MM.1S (cell line): ENCODE data around the gene CSRNP3.

Experiments
- DNase-seq: peaks from one replicate; pipeline ENCODE4 v3.0.0-alpha.2; 2015
- H2AFZ ChIP-seq: fragments of 300-600 bp; sonication (generic); 2 replicates; pipeline ENCODE4 v1.6.0; 2016; ENCODE audit warnings: antibody characterized with exemption, low read length
- H3F3A ChIP-seq: fragments of 300-600 bp; sonication (generic); 2 replicates; pipeline ENCODE4 v1.6.1; 2016; ENCODE audit warnings: mild to moderate bottlenecking, antibody characterized with exemption, low read length, moderate library complexity, mixed read lengths; ENCODE audit not compliant: insufficient read depth
- H3K27ac ChIP-seq: fragments of 300-600 bp; sonication (generic); 2 replicates; pipeline ENCODE4 v1.5.1; 2016; ENCODE audit warnings: mild to moderate bottlenecking, low read length
- H3K27me3 ChIP-seq: fragments of 300-600 bp; sonication (generic); replicated peaks from 2 replicates; pipeline ENCODE4 v1.6.0; 2016; ENCODE audit warnings: low read length; ENCODE audit not compliant: insufficient read depth
- H3K36me3 ChIP-seq: fragments of 300-600 bp; sonication (generic); replicated peaks from 2 replicates; pipeline ENCODE4 v1.6.1; 2016; ENCODE audit warnings: mild to moderate bottlenecking, low read length, mixed read lengths; ENCODE audit not compliant: insufficient read depth
- H3K4me1 ChIP-seq: fragments of 300-600 bp; sonication (generic); 2 replicates; pipeline ENCODE4 v1.6.1; 2016; ENCODE audit warnings: low read length, mixed read lengths
- H3K4me2 ChIP-seq: fragments of 300-600 bp; sonication (generic); 2 replicates; pipeline ENCODE4 v1.6.0; 2016; ENCODE audit warnings: low read depth, low read length
- H3K4me3 ChIP-seq: fragments of 300-600 bp; sonication (generic); 2 replicates; pipeline ENCODE4 v1.5.1; 2016; ENCODE audit warnings: low read length, mixed read lengths
- H3K79me2 ChIP-seq: fragments of 300-600 bp; sonication (generic); 2 replicates; pipeline ENCODE4 v1.6.1; 2016; ENCODE audit warnings: mixed run types, low read length, mixed read lengths
- H3K9ac ChIP-seq: fragments of 300-600 bp; sonication (generic); 2 replicates; pipeline ENCODE4 v1.6.1; 2016; ENCODE audit warnings: low read length, mixed read lengths
- H3K9me2 ChIP-seq: fragments of 300-600 bp; sonication (generic); replicated peaks from 2 replicates; pipeline ENCODE4 v1.6.1; 2016; ENCODE audit warnings: mild to moderate bottlenecking, low read length, mixed read lengths; ENCODE audit not compliant: insufficient read depth
- H3K9me3 ChIP-seq: fragments of 300-600 bp; sonication (generic); replicated peaks from 2 replicates; pipeline ENCODE4 v1.6.1; 2016; ENCODE audit warnings: mild to moderate bottlenecking, low read length, mixed read lengths; ENCODE audit not compliant: insufficient read depth
- H4K20me1 ChIP-seq: fragments of 300-600 bp; sonication (generic); 2 replicates; pipeline ENCODE4 v1.6.1; 2016; ENCODE audit warnings: mild to moderate bottlenecking, low read length, moderate library complexity, mixed read lengths; ENCODE audit not compliant: insufficient read depth
- CTCF ChIP-seq: fragments of 300-600 bp; sonication (generic); IDR thresholded peaks from 2 replicates; pipeline ENCODE4 v1.5.1; 2016; ENCODE audit warnings: antibody characterized with exemption, low read length, mixed read lengths
- EZH2 ChIP-seq: fragments of 300-600 bp; sonication (generic); optimal IDR thresholded peaks from 2 replicates; pipeline ENCODE3; 2017; ENCODE audit warnings: low read depth, mild to moderate bottlenecking, antibody characterized with exemption, low read length, mixed read lengths
- EZH2phosphoT487 ChIP-seq: fragments of 300-600 bp; sonication (generic); IDR thresholded peaks from 2 replicates; pipeline ENCODE4 v1.6.1; 2018; ENCODE audit warnings: antibody characterized with exemption, low read length

CSRNP3 gene

GRCh38 chr2:165535471-165535870 is 66.0 kb downstream of the CSRNP3 start:
- H3K36me3 ChIP-seq: no peaks in the 10 kb centered on the region
- no peaks in the 10 kb centered on the region for H3K9me2 ChIP-seq
- no peaks in the 10 kb centered on the region for H3K9me3 ChIP-seq
- no peaks in the 10 kb centered on the region for H3K79me2 ChIP-seq
- H3K27ac ChIP-seq: no peak overlapping the region
- H2AFZ ChIP-seq: no peak overlapping the region
- TF ChIP-seq EZH2phosphoT487: no peak
- no peak for TF ChIP-seq EZH2
- no peak for TF ChIP-seq CTCF
- no peaks in the 10 kb centered on the region for H3K27me3 ChIP-seq
- no peak overlapping the region for H3K9ac ChIP-seq
- no peak overlapping the region for H3K4me3 ChIP-seq
- DNase-seq: no peak
- no peaks in the 10 kb centered on the region for H4K20me1 ChIP-seq
- no peak overlapping the region for H3K4me2 ChIP-seq
- H3K4me1 ChIP-seq: no peaks in the 10 kb centered on the region
- H3F3A ChIP-seq: no peaks in the 10 kb centered on the region

- Histone ChIP-seq H3K27ac (no peak overlapping the region), H3K36me3 (no peaks in the 10 kb centered on the region), H2AFZ (no peak overlapping the region), H3K4me1 (no peaks in the 10 kb centered on the region), H3K9me2 (no peaks in the 10 kb centered on the region), H3K4me3 (no peak overlapping the region), H4K20me1 (no peaks in the 10 kb centered on the region), H3K9ac (no peak overlapping the region), H3K9me3 (no peaks in the 10 kb centered on the region), H3K79me2 (no peaks in the 10 kb centered on the region), H3F3A (no peaks in the 10 kb centered on the region), H3K4me2 (no peak overlapping the region), H3K27me3 (no peaks in the 10 kb centered on the region)
- TF ChIP-seq EZH2phosphoT487 (no peak), EZH2 (no peak), CTCF (no peak)
- no peak for DNase-seq
Observed at GRCh38 chr2:165536851-165537499, 67.5 kb downstream of the CSRNP3 start.

- H3K9me2 ChIP-seq: no peaks in the 10 kb centered on the region
- no peaks in the 10 kb centered on the region for H4K20me1 ChIP-seq
- no peak overlapping the region for H3K27ac ChIP-seq
- no peaks in the 10 kb centered on the region for H3K79me2 ChIP-seq
- no peaks in the 10 kb centered on the region for H3K27me3 ChIP-seq
- H3K9ac ChIP-seq: no peak overlapping the region
- H2AFZ ChIP-seq: no peak overlapping the region
- no peaks in the 10 kb centered on the region for H3K36me3 ChIP-seq
- no peaks in the 10 kb centered on the region for H3F3A ChIP-seq
- no peak overlapping the region for H3K4me2 ChIP-seq
- H3K4me3 ChIP-seq: no peak overlapping the region
- DNase-seq: no peak
- H3K4me1 ChIP-seq: 0 out of 2 replicates have a peak, but pooled peaks cover under 1% of the 10 kb centered on the region
- TF ChIP-seq EZH2phosphoT487: no peak
- TF ChIP-seq EZH2: no peak
- no peak for TF ChIP-seq CTCF
- H3K9me3 ChIP-seq: no peaks in the 10 kb centered on the region
Observed at GRCh38 chr2:165539985-165540384, 70.5 kb downstream of the CSRNP3 start.
